ENCODE measurements around the gene AHI1. TPM values are rescaled to one million over a fixed set of nuclear protein-coding genes. Genes with fewer than 3 reads are reported as not detected.

Gene AHI1
- total RNA-seq, 1 donor from 2014 or later: 5.2 TPM

DNA sequence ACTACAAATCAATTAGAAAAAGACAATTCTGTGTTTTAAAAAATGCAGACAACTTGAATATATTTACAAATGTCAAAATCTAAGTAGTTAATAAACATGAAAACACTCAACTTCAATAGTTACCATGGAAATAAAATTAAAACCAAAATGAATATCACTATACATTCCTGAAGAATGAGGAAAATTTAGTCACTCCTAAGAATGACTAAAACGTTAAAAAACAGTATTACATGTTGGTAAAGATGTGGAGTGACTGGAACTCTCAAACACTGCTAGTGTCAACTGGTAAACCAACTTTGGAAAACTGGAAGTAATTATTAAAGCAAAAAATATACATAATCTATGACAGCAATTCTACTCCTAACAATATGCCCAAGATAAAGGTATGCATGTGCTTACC is 36.3 kb downstream of the AHI1 start:
- no peak for DNase-seq (ENCODE audit: low read depth)
- Histone ChIP-seq H3K27me3 (ENCODE audit: control insufficient read depth, insufficient read depth, low read length) (no peaks in the 10 kb centered on the region), H3K4me3 (ENCODE audit: low read depth, low read length) (no peak overlapping the region), H3K36me3 (ENCODE audit: control insufficient read depth, insufficient read depth, low read length) (no peaks in the 10 kb centered on the region)
- TF ChIP-seq, protein P1, sequence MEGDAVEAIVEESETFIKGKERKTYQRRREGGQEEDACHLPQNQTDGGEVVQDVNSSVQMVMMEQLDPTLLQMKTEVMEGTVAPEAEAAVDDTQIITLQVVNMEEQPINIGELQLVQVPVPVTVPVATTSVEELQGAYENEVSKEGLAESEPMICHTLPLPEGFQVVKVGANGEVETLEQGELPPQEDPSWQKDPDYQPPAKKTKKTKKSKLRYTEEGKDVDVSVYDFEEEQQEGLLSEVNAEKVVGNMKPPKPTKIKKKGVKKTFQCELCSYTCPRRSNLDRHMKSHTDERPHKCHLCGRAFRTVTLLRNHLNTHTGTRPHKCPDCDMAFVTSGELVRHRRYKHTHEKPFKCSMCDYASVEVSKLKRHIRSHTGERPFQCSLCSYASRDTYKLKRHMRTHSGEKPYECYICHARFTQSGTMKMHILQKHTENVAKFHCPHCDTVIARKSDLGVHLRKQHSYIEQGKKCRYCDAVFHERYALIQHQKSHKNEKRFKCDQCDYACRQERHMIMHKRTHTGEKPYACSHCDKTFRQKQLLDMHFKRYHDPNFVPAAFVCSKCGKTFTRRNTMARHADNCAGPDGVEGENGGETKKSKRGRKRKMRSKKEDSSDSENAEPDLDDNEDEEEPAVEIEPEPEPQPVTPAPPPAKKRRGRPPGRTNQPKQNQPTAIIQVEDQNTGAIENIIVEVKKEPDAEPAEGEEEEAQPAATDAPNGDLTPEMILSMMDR (IDR thresholded peaks at IDR 0.05; ENCODE audit: insufficient read depth, low read length, poor library complexity, severe bottlenecking): no peak

GRCh38 chr6:135458051-135458450 is 39.5 kb downstream of the AHI1 start:
- TF ChIP-seq, protein P1 (IDR thresholded peaks at IDR 0.05; ENCODE audit: insufficient read depth, low read length, poor library complexity, severe bottlenecking): no peak
- no peak for DNase-seq (ENCODE audit: low read depth)
- Histone ChIP-seq H3K27me3 (ENCODE audit: control insufficient read depth, insufficient read depth, low read length) (no peaks in the 10 kb centered on the region), H3K4me3 (ENCODE audit: low read depth, low read length) (no peak overlapping the region), H3K36me3 (ENCODE audit: control insufficient read depth, insufficient read depth, low read length) (no peaks in the 10 kb centered on the region)

- DNase-seq (ENCODE audit: low read depth): no peak
- no peaks in the 10 kb centered on the region for H3K36me3 ChIP-seq (ENCODE audit: control insufficient read depth, insufficient read depth, low read length)
- no peaks in the 10 kb centered on the region for H3K27me3 ChIP-seq (ENCODE audit: control insufficient read depth, insufficient read depth, low read length)
- no peak overlapping the region for H3K4me3 ChIP-seq (ENCODE audit: low read depth, low read length)
- TF ChIP-seq, protein P1 (IDR thresholded peaks at IDR 0.05; ENCODE audit: insufficient read depth, low read length, poor library complexity, severe bottlenecking): peak; percentile 43
Observed at GRCh38 chr6:135451617-135452190, 45.8 kb downstream of the AHI1 start.

DNA sequence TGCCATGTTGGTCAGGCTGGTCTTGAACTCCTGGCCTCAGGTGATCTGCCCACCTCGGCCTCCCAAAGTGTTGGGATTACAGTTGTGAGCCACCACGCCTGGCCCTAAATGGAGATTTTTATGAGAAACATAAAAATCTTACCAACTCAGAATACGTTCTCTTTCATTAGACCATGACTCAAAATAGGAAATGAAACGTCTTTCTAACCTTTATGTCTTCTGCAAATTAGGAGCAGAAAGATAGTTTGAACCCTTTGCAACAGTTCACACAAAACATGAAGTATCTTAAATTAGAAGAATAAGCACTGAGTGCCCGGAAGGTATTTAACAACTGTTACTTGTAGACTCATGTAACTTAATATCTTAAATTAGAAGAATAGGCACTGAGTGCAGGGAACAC is 48.3 kb downstream of the AHI1 start:
- TF ChIP-seq, protein P1 (IDR thresholded peaks at IDR 0.05; ENCODE audit: insufficient read depth, low read length, poor library complexity, severe bottlenecking): no peak
- H3K36me3 ChIP-seq (ENCODE audit: control insufficient read depth, insufficient read depth, low read length): no peaks in the 10 kb centered on the region
- no peak for DNase-seq (ENCODE audit: low read depth)
- no peaks in the 10 kb centered on the region for H3K27me3 ChIP-seq (ENCODE audit: control insufficient read depth, insufficient read depth, low read length)
- no peak overlapping the region for H3K4me3 ChIP-seq (ENCODE audit: low read depth, low read length)

- DNase-seq (ENCODE audit: low read depth): no peak
- TF ChIP-seq, protein P1 (IDR thresholded peaks at IDR 0.05; ENCODE audit: insufficient read depth, low read length, poor library complexity, severe bottlenecking): no peak
- H3K27me3 ChIP-seq (ENCODE audit: control insufficient read depth, insufficient read depth, low read length): no peaks in the 10 kb centered on the region
Observed at GRCh38 chr6:135440087-135440792, 57.3 kb downstream of the AHI1 start.

GRCh38 chr6:135439549-135439948 is 58.0 kb downstream of the AHI1 start:
- Histone ChIP-seq H3K27me3 (ENCODE audit: control insufficient read depth, insufficient read depth, low read length) (no peaks in the 10 kb centered on the region), H3K4me3 (ENCODE audit: low read depth, low read length) (no peak overlapping the region), H3K36me3 (ENCODE audit: control insufficient read depth, insufficient read depth, low read length) (no peaks in the 10 kb centered on the region)
- TF ChIP-seq, protein P1 (IDR thresholded peaks at IDR 0.05; ENCODE audit: insufficient read depth, low read length, poor library complexity, severe bottlenecking): no peak
- DNase-seq (ENCODE audit: low read depth): no peak

More at GRCh38 chr6:135440087-135440792, 57.3 kb downstream of the AHI1 start:
- no peak overlapping the region for H3K4me3 ChIP-seq (ENCODE audit: low read depth, low read length)
- no peaks in the 10 kb centered on the region for H3K36me3 ChIP-seq (ENCODE audit: control insufficient read depth, insufficient read depth, low read length)

Measured in kidney epithelial cell (primary cell).